ENCODE data around the gene AGXT. TPM values are rescaled to one million over a fixed set of nuclear protein-coding genes. Genes with fewer than 3 reads are reported as not detected.
A peak's percentile ranks its signal among the peaks of the same experiment; 100 is the strongest.

Gene AGXT
- total RNA-seq, 2 donors from 2014 or later: not detected

- H3K36me3 Mint-ChIP-seq (ENCODE audit: low read depth): no peaks in the 10 kb centered on the region
- DNase-seq (no peak), ATAC-seq (no peak)
- no peak overlapping the region for H3K27ac Mint-ChIP-seq
- no peak overlapping the region for H3K4me3 Mint-ChIP-seq
- H3K4me1 Mint-ChIP-seq: no peaks in the 10 kb centered on the region
- no peaks in the 10 kb centered on the region for H3K9me3 ChIP-seq (ENCODE audit: control insufficient read depth, low read length, poor library complexity, severe bottlenecking)
- peaks cover 25% of the 10 kb centered on the region for H3K27me3 Mint-ChIP-seq
These were observed 30.8 kb downstream of the AGXT start for GRCh38 chr2:240899468-240899865.

GRCh38 chr2:240900141-240900860 is 31.7 kb downstream of the AGXT start:
- DNase-seq (no peak), ATAC-seq (no peak)
- H3K9me3 ChIP-seq (ENCODE audit: control insufficient read depth, low read length, poor library complexity, severe bottlenecking): no peaks in the 10 kb centered on the region
- no peak overlapping the region for H3K4me3 Mint-ChIP-seq
- no peaks in the 10 kb centered on the region for H3K36me3 Mint-ChIP-seq (ENCODE audit: low read depth)
- no peaks in the 10 kb centered on the region for H3K4me1 Mint-ChIP-seq
- no peak overlapping the region for H3K27ac Mint-ChIP-seq
- H3K27me3 Mint-ChIP-seq: peaks cover 25% of the 10 kb centered on the region

GRCh38 chr2:240901986-240902614 is 33.5 kb downstream of the AGXT start:
- Mint-ChIP-seq H3K36me3 (ENCODE audit: low read depth) (no peaks in the 10 kb centered on the region), H3K4me3 (no peak overlapping the region), H3K27ac (no peak overlapping the region), H3K27me3 (peaks cover 31% of the 10 kb centered on the region), H3K4me1 (no peaks in the 10 kb centered on the region)
- ATAC-seq (no peak), DNase-seq (no peak)
- H3K9me3 ChIP-seq (ENCODE audit: control insufficient read depth, low read length, poor library complexity, severe bottlenecking): no peaks in the 10 kb centered on the region

- H3K4me1 Mint-ChIP-seq: no peaks in the 10 kb centered on the region
- H3K9me3 ChIP-seq (ENCODE audit: control insufficient read depth, low read length, poor library complexity, severe bottlenecking): no peaks in the 10 kb centered on the region
- H3K4me3 Mint-ChIP-seq: no peak overlapping the region
- no peak overlapping the region for H3K27ac Mint-ChIP-seq
- peaks cover 28% of the 10 kb centered on the region for H3K27me3 Mint-ChIP-seq
- ATAC-seq: no peak
- no peaks in the 10 kb centered on the region for H3K36me3 Mint-ChIP-seq (ENCODE audit: low read depth)
- no peak for DNase-seq
These were observed 34.0 kb downstream of the AGXT start for GRCh38 chr2:240902615-240903041.

GRCh38 chr2:240903191-240904060 is 34.8 kb downstream of the AGXT start:
- no peak overlapping the region for H3K27ac Mint-ChIP-seq
- DNase-seq: no peak
- ATAC-seq: no peak
- H3K4me1 Mint-ChIP-seq: no peaks in the 10 kb centered on the region
- H3K36me3 Mint-ChIP-seq (ENCODE audit: low read depth): no peaks in the 10 kb centered on the region
- peaks cover 23% of the 10 kb centered on the region for H3K27me3 Mint-ChIP-seq
- H3K4me3 Mint-ChIP-seq: no peak overlapping the region
- no peaks in the 10 kb centered on the region for H3K9me3 ChIP-seq (ENCODE audit: control insufficient read depth, low read length, poor library complexity, severe bottlenecking)

GRCh38 chr2:240904216-240905175 is 35.9 kb downstream of the AGXT start:
- Mint-ChIP-seq H3K4me1 (no peaks in the 10 kb centered on the region), H3K4me3 (no peak overlapping the region), H3K27me3 (peaks cover 26% of the 10 kb centered on the region), H3K27ac (no peak overlapping the region), H3K36me3 (ENCODE audit: low read depth) (no peaks in the 10 kb centered on the region)
- no peak for ATAC-seq
- no peak for DNase-seq
- no peaks in the 10 kb centered on the region for H3K9me3 ChIP-seq (ENCODE audit: control insufficient read depth, low read length, poor library complexity, severe bottlenecking)

- Mint-ChIP-seq H3K36me3 (ENCODE audit: low read depth) (no peaks in the 10 kb centered on the region), H3K27ac (no peak overlapping the region), H3K4me3 (no peak overlapping the region), H3K27me3 (peaks cover 33% of the 10 kb centered on the region), H3K4me1 (no peaks in the 10 kb centered on the region)
- ATAC-seq (no peak), DNase-seq (no peak)
- no peaks in the 10 kb centered on the region for H3K9me3 ChIP-seq (ENCODE audit: control insufficient read depth, low read length, poor library complexity, severe bottlenecking)
These were observed 36.7 kb downstream of the AGXT start for GRCh38 chr2:240905176-240905781.

GRCh38 chr2:240906141-240906910 is 37.7 kb downstream of the AGXT start, which contains the start of gene CROCC2:
CROCC2 (plus strand) TSS chr2:240906336; CDS start chr2:240906514, 178 bp downstream.
- Mint-ChIP-seq H3K36me3 (ENCODE audit: low read depth) (no peaks in the 10 kb centered on the region), H3K27me3 (peaks cover 34% of the 10 kb centered on the region), H3K27ac (no peak within 1 kb of the TSS), H3K4me1 (no peaks in the 10 kb centered on the region), H3K4me3 (no peak within 1 kb of the TSS)
- DNase-seq (no peak), ATAC-seq (no peak)
- no peaks in the 10 kb centered on the region for H3K9me3 ChIP-seq (ENCODE audit: control insufficient read depth, low read length, poor library complexity, severe bottlenecking)

GRCh38 chr2:240906911-240907590 is 38.4 kb downstream of the AGXT start:
- Mint-ChIP-seq H3K27me3 (peaks cover 39% of the 10 kb centered on the region), H3K36me3 (ENCODE audit: low read depth) (no peaks in the 10 kb centered on the region), H3K4me3 (no peak overlapping the region), H3K4me1 (no peaks in the 10 kb centered on the region), H3K27ac (no peak overlapping the region)
- ATAC-seq (no peak), DNase-seq (no peak)
- H3K9me3 ChIP-seq (ENCODE audit: control insufficient read depth, low read length, poor library complexity, severe bottlenecking): no peaks in the 10 kb centered on the region

GRCh38 chr2:240909216-240909974 is 40.8 kb downstream of the AGXT start:
- no peaks in the 10 kb centered on the region for H3K36me3 Mint-ChIP-seq (ENCODE audit: low read depth)
- ATAC-seq (no peak), DNase-seq (no peak)
- H3K27me3 Mint-ChIP-seq: peaks cover 45% of the 10 kb centered on the region
- no peak overlapping the region for H3K27ac Mint-ChIP-seq
- no peaks in the 10 kb centered on the region for H3K9me3 ChIP-seq (ENCODE audit: control insufficient read depth, low read length, poor library complexity, severe bottlenecking)
- H3K4me3 Mint-ChIP-seq: peak overlapping the region; percentile 5
- H3K4me1 Mint-ChIP-seq: no peaks in the 10 kb centered on the region
